Naive thymus-derived CD4-positive, alpha-beta T cell (primary cell): Measurements from ENCODE around the gene CAMSAP2. TPM values are rescaled to one million over a fixed set of nuclear protein-coding genes. Genes with fewer than 3 reads are reported as not detected.

ENCODE experiments used
- ATAC-seq: fragments of 150-1000 bp; cut with Tn5 transposase; 2 replicates; pipeline ENCODE4 v1.10.0; 2021; ENCODE audit warnings: mild to moderate bottlenecking, moderate library complexity
- CTCF ChIA-PET: fragments of 350-600 bp; sonication (Branson Sonifier 250); formaldehyde crosslinking; loops from one replicate; lab custom pipeline; 2021; ENCODE audit warnings: antibody characterized with exemption; lab: Charles Lee
- POLR2A ChIA-PET: fragments of 350-600 bp; sonication (Branson Sonifier 250); formaldehyde crosslinking; loops from one replicate; lab custom pipeline; 2021; ENCODE audit warnings: antibody characterized with exemption, inconsistent platforms; lab: Charles Lee
- DNase-seq, 9 donors: peaks; one replicate each; pipeline versions ENCODE4 v3.0.0 to v3.0.0-alpha.2; 2020 to 2022; ENCODE audit warnings: mixed read lengths in 1 of 9
- H3K27ac ChIP-seq: one replicate; pipeline ENCODE4 v1.7.0; 2013; ENCODE audit warnings: mild to moderate bottlenecking, low read depth, low read length, moderate library complexity
- H3K27me3 ChIP-seq, 2 donors: one replicate each; pipeline ENCODE4 v1.7.0; 2013; ENCODE audit warnings: low read length in 2 of 2, mild to moderate bottlenecking in 2 of 2, moderate library complexity in 2 of 2; ENCODE audit not compliant: control insufficient read depth in 2 of 2, insufficient read depth in 2 of 2
- H3K36me3 ChIP-seq, 3 experiments: 1 replicate in 2 of 3; 2 replicates in 1 of 3; pipeline ENCODE4 v1.7.0; 2013; ENCODE audit warnings: low read length in 3 of 3, mild to moderate bottlenecking in 3 of 3, moderate library complexity in 1 of 3; ENCODE audit not compliant: insufficient read depth in 3 of 3, control insufficient read depth in 2 of 3
- H3K4me1 ChIP-seq, 2 donors: one replicate each; pipeline ENCODE4 v1.7.0; 2013; ENCODE audit warnings: low read length in 2 of 2, mild to moderate bottlenecking in 2 of 2, moderate library complexity in 1 of 2; ENCODE audit not compliant: control insufficient read depth in 2 of 2, insufficient read depth in 2 of 2
- H3K4me3 ChIP-seq: 2 replicates; pipeline ENCODE4 v1.7.0; 2013; ENCODE audit warnings: mild to moderate bottlenecking, low read length
- H3K9me3 ChIP-seq, 3 experiments: 1 replicate in 2 of 3; 2 replicates in 1 of 3; pipeline ENCODE4 v1.7.0; 2013; ENCODE audit warnings: low read length in 3 of 3; ENCODE audit not compliant: control insufficient read depth in 2 of 3
- H3K27ac Mint-ChIP-seq, 9 donors: one replicate each; pipeline ENCODE4 v1.8.0; 2020 to 2022; ENCODE audit warnings: mixed read lengths in 9 of 9, mild to moderate bottlenecking in 8 of 9, moderate library complexity in 5 of 9, inconsistent platforms in 2 of 9
- H3K27me3 Mint-ChIP-seq, 5 donors: one replicate each; pipeline ENCODE4 v1.8.0; 2021 to 2022; ENCODE audit warnings: mixed read lengths in 5 of 5, mild to moderate bottlenecking in 1 of 5
- H3K36me3 Mint-ChIP-seq, 5 donors: one replicate each; pipeline ENCODE4 v1.8.0; 2020 to 2022; ENCODE audit warnings: mixed read lengths in 5 of 5, mild to moderate bottlenecking in 3 of 5, inconsistent platforms in 1 of 5
- H3K4me1 Mint-ChIP-seq, 7 donors: one replicate each; pipeline ENCODE4 v1.8.0; 2020 to 2022; ENCODE audit warnings: mixed read lengths in 7 of 7, mild to moderate bottlenecking in 3 of 7, inconsistent platforms in 1 of 7
- H3K4me3 Mint-ChIP-seq, 10 donors: one replicate each; pipeline ENCODE4 v1.8.0; 2020 to 2022; ENCODE audit warnings: mild to moderate bottlenecking in 10 of 10, mixed read lengths in 10 of 10, moderate library complexity in 6 of 10, inconsistent platforms in 2 of 10
- H3K9me3 Mint-ChIP-seq, 11 donors: one replicate each; pipeline ENCODE4 v1.8.0; 2020 to 2022; ENCODE audit warnings: mixed read lengths in 11 of 11, mild to moderate bottlenecking in 4 of 11, inconsistent platforms in 1 of 11, moderate library complexity in 1 of 11
- intact Hi-C, 2 donors: fragments of 100-400 bp; cut with micrococcal nuclease; formaldehyde crosslinking; loops; one replicate each; pipeline ENCODE4 v1.15.1; 2023
- polyA plus RNA-seq, 2 donors: library from polyadenylated mRNA; unstranded; fragments of 300-500 nt; fragmentation: Illumina TruSeq; gene quantifications; one replicate each; pipeline ENCODE4 v1.2.3, GENCODE V29; 2021
- total RNA-seq, 6 experiments: library from RNA in 5 of 6; stranded (reverse) in 5 of 6; gene quantifications; 1 replicate in 5 of 6; 2 replicates in 1 of 6; pipeline ENCODE4 v1.2.3 and lab custom pipeline; 2021 to 2026

The CAMSAP2 gene
- total and polyA plus RNA-seq, 7 experiments from 2014 or later, result 0.36 to 11.4 (median 4.6) TPM

DNA sequence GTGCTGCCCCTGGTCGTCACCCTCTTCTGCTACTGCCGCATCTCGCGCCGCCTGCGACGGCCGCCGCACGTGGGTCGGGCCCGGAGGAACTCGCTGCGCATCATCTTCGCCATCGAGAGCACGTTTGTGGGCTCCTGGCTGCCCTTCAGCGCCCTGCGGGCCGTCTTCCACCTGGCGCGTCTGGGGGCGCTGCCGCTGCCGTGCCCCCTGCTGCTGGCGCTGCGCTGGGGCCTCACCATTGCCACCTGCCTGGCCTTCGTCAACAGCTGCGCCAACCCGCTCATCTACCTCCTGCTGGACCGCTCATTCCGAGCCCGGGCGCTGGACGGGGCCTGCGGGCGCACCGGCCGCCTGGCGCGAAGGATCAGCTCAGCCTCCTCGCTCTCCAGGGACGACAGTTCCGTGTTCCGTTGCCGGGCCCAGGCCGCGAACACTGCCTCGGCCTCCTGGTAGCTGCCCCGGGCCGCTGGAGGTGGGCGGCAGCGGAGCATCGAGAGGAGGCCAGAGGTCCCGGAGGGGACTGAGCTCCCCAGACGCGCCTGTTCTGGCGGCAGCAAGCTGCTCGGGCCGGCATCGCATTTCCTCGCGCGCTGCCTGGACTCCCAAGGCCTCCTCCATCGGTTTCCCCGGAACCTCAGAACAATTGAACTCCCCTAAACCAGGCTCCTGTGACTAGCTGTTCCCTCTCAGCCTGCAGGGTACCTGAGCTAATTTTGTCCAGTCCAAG lies 135.1 kb downstream of the CAMSAP2 start:
- ATAC-seq (peak; percentile 31), DNase-seq (no peak)
- no peaks in the 10 kb centered on the region for H3K27me3 ChIP-seq
- POLR2A ChIA-PET, result no interaction called here
- peaks cover 24 to 68% (median 30%) of the 10 kb centered on the region in 5 donors for H3K27me3 Mint-ChIP-seq
- H3K27ac Mint-ChIP-seq, result no peak overlapping the region
- H3K36me3 Mint-ChIP-seq, result no peaks in the 10 kb centered on the region
- no peaks in the 10 kb centered on the region for H3K36me3 ChIP-seq
- H3K4me1 ChIP-seq, result peaks cover 25 to 38% of the 10 kb centered on the region in 2 donors
- peaks cover 6 to 52% (median 33%) of the 10 kb centered on the region in 7 donors for H3K4me1 Mint-ChIP-seq
- no peaks in the 10 kb centered on the region for H3K9me3 Mint-ChIP-seq
- no peak overlapping the region for H3K4me3 ChIP-seq
- intact Hi-C loops, result no loop called here
- H3K27ac ChIP-seq, result no peak overlapping the region
- CTCF ChIA-PET, result interaction anchor here (0.8 to 0.9 kb wide), 2 partner anchors 11 to 252 kb away, joined by 3 read pairs; no protein-coding TSS in a partner anchor
- no peaks in the 10 kb centered on the region for H3K9me3 ChIP-seq
- H3K4me3 Mint-ChIP-seq, result peak overlapping the region; percentile 22 to 82 (median 68)

DNA sequence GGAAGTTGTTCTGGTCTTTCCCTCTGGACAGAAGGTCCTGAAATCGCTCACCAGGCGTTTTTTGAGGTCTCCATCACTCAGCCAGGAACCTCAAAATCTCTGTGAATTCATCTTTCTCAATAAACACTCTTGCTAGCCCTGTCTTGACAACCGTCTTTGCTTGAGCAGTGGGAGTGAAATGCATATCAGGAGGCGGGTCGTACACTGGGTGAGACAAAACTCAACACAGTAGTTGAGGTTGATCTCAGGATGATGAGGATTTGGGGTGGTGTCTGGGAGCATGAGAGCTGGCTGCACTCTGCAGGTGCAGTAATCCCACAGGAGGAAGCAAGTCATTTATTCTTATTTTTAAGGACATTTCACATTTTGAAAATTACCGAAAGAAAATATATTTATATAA lies 136.0 kb downstream of the CAMSAP2 start:
- Mint-ChIP-seq H3K4me3 (peak overlapping the region in 8 of 10 donors; percentile 4 to 68 (median 29)), H3K9me3 (no peaks in the 10 kb centered on the region), H3K36me3 (no peaks in the 10 kb centered on the region), H3K4me1 (peaks cover 6 to 52% (median 33%) of the 10 kb centered on the region in 7 donors), H3K27ac (peak overlapping the region in 1 of 9 donors; percentile 18), H3K27me3 (peaks cover 24 to 66% (median 30%) of the 10 kb centered on the region in 5 donors)
- Histone ChIP-seq H3K4me1 (peaks cover 25 to 32% of the 10 kb centered on the region in 2 donors), H3K36me3 (no peaks in the 10 kb centered on the region), H3K9me3 (no peaks in the 10 kb centered on the region), H3K27me3 (no peaks in the 10 kb centered on the region), H3K4me3 (no peak overlapping the region), H3K27ac (no peak overlapping the region)
- no peak for DNase-seq
- intact Hi-C loops, result no loop called here
- no peak for ATAC-seq
- POLR2A ChIA-PET, result no interaction called here
- CTCF ChIA-PET, result interaction anchor here (0.9 kb wide), 1 partner anchor 12 kb away, joined by 3 read pairs; no protein-coding TSS in a partner anchor

DNA sequence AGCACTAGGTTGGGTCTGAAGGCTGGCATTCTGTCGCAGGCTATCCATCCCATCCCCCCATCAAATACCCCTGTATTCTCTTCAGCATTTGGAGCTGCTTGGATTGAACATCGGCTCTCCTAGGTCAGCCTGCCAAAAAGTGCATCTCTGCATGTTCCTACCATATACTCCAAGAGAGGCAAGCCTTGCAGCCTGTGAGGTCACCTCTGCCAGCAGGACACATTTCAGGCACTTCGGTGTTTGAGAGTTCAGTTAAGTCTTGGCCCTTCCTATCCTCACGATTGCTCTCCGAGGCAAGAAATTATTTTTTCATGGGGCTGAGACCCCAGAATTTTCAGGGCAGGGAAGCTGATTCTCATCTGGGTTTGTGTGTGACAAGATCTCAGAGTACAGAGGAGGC lies 136.7 kb downstream of the CAMSAP2 start:
- Histone ChIP-seq H3K9me3 (no peaks in the 10 kb centered on the region), H3K36me3 (no peaks in the 10 kb centered on the region), H3K4me3 (no peak overlapping the region), H3K27ac (no peak overlapping the region), H3K4me1 (peaks cover 25% of the 10 kb centered on the region in 2 donors), H3K27me3 (no peaks in the 10 kb centered on the region)
- Mint-ChIP-seq H3K36me3 (no peaks in the 10 kb centered on the region), H3K27ac (no peak overlapping the region), H3K9me3 (no peaks in the 10 kb centered on the region), H3K27me3 (peaks cover 24 to 73% (median 30%) of the 10 kb centered on the region in 5 donors), H3K4me3 (peak overlapping the region in 4 of 10 donors; percentile 3 to 68 (median 23)), H3K4me1 (peaks cover 6 to 52% (median 33%) of the 10 kb centered on the region in 7 donors)
- ChIA-PET CTCF (no interaction called here), POLR2A (no interaction called here)
- no peak for ATAC-seq
- intact Hi-C loops, result no loop called here
- no peak for DNase-seq

DNA sequence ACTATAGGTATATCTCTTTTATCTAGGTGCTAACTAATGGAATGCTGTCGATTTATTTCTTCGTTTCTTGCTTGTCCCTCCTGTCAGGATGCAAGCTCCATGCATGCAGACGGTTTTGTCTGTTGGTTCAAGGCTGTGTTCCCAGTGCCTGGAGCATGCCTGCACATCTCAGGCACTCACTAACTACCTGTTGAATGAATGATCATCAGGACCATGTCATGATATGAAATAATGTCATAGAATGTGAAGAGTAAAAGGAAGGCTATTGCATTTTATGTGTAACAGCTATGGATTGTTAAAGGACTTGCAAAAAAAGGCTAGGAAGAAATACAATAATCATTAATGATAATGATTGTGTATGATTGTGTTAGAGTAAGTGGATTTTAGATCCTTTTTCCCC lies 138.3 kb downstream of the CAMSAP2 start:
- H3K4me1 Mint-ChIP-seq, result peaks cover 6 to 43% (median 30%) of the 10 kb centered on the region in 7 donors
- H3K27me3 Mint-ChIP-seq, result peaks cover 13 to 71% (median 21%) of the 10 kb centered on the region in 5 donors
- no peaks in the 10 kb centered on the region for H3K9me3 ChIP-seq
- H3K36me3 Mint-ChIP-seq, result no peaks in the 10 kb centered on the region
- H3K27me3 ChIP-seq, result no peaks in the 10 kb centered on the region
- H3K4me3 ChIP-seq, result no peak overlapping the region
- peaks cover 13 to 25% of the 10 kb centered on the region in 2 donors for H3K4me1 ChIP-seq
- no peaks in the 10 kb centered on the region for H3K9me3 Mint-ChIP-seq
- peak overlapping the region in 1 of 9 donors; percentile 37 for H3K27ac Mint-ChIP-seq
- ATAC-seq (no peak), DNase-seq (no peak)
- intact Hi-C loops, result no loop called here
- H3K36me3 ChIP-seq, result no peaks in the 10 kb centered on the region
- no peak overlapping the region for H3K27ac ChIP-seq
- ChIA-PET CTCF (interaction anchor here (0.6 kb wide), 2 partner anchors 14 to 320 kb away, joined by 3 to 6 read pairs; no protein-coding TSS in a partner anchor), POLR2A (interaction anchor here (0.6 to 1.1 kb wide), 2 partner anchors 9 to 637 kb away, joined by 3 to 5 read pairs; no protein-coding TSS in a partner anchor)
- peak overlapping the region in 3 of 10 donors; percentile 16 to 52 (median 34) for H3K4me3 Mint-ChIP-seq

DNA sequence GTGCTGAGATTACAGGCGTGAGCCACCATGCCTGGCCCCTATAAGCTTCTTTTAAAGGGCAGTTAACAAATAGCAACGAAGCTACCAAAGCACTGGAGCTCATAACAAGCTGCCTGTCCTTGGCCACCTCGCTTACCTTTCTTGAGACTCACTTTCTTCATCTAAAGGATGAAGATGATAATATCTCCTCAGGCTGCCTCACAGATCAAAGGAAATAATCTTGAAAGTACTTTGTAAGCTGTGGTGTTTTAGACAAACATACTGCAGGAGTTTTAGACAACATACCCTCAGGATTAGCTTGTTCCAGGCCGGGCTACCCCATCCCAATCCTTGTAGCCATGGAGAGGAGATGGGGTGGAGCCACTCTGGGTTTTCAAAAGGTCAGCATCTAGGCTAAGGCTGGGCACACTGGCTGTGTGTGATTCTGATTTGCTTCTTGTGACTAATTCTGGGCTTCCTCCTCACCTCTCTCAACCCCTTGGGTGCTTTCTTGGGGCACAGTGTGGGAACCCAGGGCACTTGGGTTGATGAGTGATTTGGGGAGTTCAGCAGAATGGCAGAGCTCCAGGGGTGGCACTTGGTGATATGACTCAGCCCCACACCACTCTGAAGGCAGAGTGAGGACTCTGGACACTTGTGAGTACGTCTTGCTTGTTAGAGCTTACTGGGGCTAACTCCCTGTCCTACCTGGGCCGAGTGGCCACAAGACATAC lies 139.3 kb downstream of the CAMSAP2 start:
- peak overlapping the region in 3 of 10 donors; percentile 25 to 52 (median 41) for H3K4me3 Mint-ChIP-seq
- intact Hi-C loops, result no loop called here
- no peaks in the 10 kb centered on the region for H3K9me3 Mint-ChIP-seq
- peak overlapping the region in 3 of 9 donors; percentile 9 to 65 (median 14) for H3K27ac Mint-ChIP-seq
- ATAC-seq (peak; percentile 39), DNase-seq (no peak)
- Histone ChIP-seq H3K27me3 (no peaks in the 10 kb centered on the region), H3K27ac (no peak overlapping the region), H3K4me1 (peaks cover 13 to 24% of the 10 kb centered on the region in 2 donors), H3K4me3 (no peak overlapping the region), H3K36me3 (no peaks in the 10 kb centered on the region), H3K9me3 (no peaks in the 10 kb centered on the region)
- H3K4me1 Mint-ChIP-seq, result peaks cover 6 to 43% (median 29%) of the 10 kb centered on the region in 7 donors
- ChIA-PET CTCF (interaction anchor here (1.3 kb wide), 1 partner anchor 10 kb away, joined by 3 read pairs; no protein-coding TSS in a partner anchor), POLR2A (interaction anchor here (1.0 to 1.1 kb wide), 2 partner anchors 10 to 20 kb away, joined by 4 to 5 read pairs; no protein-coding TSS in a partner anchor)
- no peaks in the 10 kb centered on the region for H3K36me3 Mint-ChIP-seq
- H3K27me3 Mint-ChIP-seq, result peaks cover 8 to 70% (median 19%) of the 10 kb centered on the region in 5 donors

DNA sequence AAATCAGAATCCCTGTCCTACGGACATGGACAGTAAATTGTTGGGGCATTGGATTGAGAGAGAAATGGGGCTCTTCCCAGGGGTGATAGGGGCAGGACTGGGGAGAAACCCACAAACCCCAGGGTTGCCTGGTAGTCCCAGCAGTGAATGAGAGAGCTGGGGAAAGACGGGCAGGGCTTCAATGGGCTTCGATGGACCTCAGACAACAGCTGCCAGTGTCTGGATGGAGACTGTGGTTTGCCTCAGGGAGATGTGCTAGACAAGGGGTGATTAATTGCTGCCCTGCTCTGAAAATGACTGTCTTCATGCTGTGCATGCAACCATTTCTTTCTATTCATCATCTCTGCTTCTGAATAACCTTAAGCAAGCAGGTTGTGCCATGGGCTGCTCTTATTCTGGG lies 141.5 kb downstream of the CAMSAP2 start:
- H3K27me3 ChIP-seq, result no peaks in the 10 kb centered on the region
- ChIA-PET POLR2A (interaction anchor here (1.2 to 1.4 kb wide), 2 partner anchors 17 to 21 kb away, joined by 4 read pairs; no protein-coding TSS in a partner anchor), CTCF (no interaction called here)
- peaks cover 6 to 33% (median 21%) of the 10 kb centered on the region in 7 donors for H3K4me1 Mint-ChIP-seq
- no peaks in the 10 kb centered on the region for H3K9me3 Mint-ChIP-seq
- H3K36me3 Mint-ChIP-seq, result no peaks in the 10 kb centered on the region
- H3K4me3 Mint-ChIP-seq, result no peak overlapping the region
- H3K4me1 ChIP-seq, result peaks cover 13 to 18% of the 10 kb centered on the region in 2 donors
- DNase-seq, result no peak
- H3K27ac ChIP-seq, result no peak overlapping the region
- peaks cover 0 to 63% (median 3%) of the 10 kb centered on the region in 5 donors for H3K27me3 Mint-ChIP-seq
- no peak overlapping the region for H3K27ac Mint-ChIP-seq
- intact Hi-C loops, result no loop called here
- H3K9me3 ChIP-seq, result no peaks in the 10 kb centered on the region
- H3K36me3 ChIP-seq, result no peaks in the 10 kb centered on the region
- ATAC-seq, result peak; percentile 32
- no peak overlapping the region for H3K4me3 ChIP-seq
